Activated naive CD4-positive, alpha-beta T cell treated with anti-CD3 and anti-CD28 coated beads, Interleukin-2, amount 50 U/mL, for 24 hours (primary cell): Measurements from ENCODE around the gene EEIG2.

Experiments
- H3K27ac Mint-ChIP-seq: one replicate; pipeline ENCODE4 v1.8.0; 2021; ENCODE audit warnings: mild to moderate bottlenecking, mixed read lengths
- H3K27me3 Mint-ChIP-seq: one replicate; pipeline ENCODE4 v1.8.0; 2021; ENCODE audit warnings: mixed read lengths
- H3K36me3 Mint-ChIP-seq: one replicate; pipeline ENCODE4 v1.8.0; 2021; ENCODE audit warnings: mixed read lengths
- H3K4me1 Mint-ChIP-seq: one replicate; pipeline ENCODE4 v1.8.0; 2021; ENCODE audit warnings: mixed read lengths
- H3K4me3 Mint-ChIP-seq: one replicate; pipeline ENCODE4 v1.8.0; 2021; ENCODE audit warnings: mild to moderate bottlenecking, mixed read lengths
- H3K9me3 Mint-ChIP-seq: one replicate; pipeline ENCODE4 v1.8.0; 2021; ENCODE audit warnings: mixed read lengths

Gene EEIG2

DNA sequence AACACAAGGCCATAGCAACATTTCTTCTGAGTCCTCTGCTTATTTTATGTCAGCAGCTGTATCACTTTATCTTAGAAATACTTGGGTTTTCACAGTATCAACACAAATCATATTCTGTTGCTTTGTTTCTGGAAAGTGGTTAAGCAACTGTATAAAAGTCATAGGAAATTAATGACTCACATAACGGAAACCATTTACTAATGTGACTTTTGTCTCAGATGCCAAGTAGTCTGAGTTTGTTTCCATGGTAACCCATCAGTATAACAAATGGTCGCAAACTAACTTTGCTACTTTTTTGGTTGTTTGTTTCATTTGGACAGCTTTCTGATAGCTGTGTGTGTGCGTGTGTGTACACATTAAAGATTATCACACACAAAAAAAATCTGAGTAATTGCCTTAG, 31.1 kb downstream of the EEIG2 start:
- Mint-ChIP-seq H3K4me1 (peaks cover 66% of the 10 kb centered on the region), H3K27me3 (no peaks in the 10 kb centered on the region), H3K4me3 (no peak overlapping the region), H3K9me3 (no peaks in the 10 kb centered on the region), H3K36me3 (peaks cover 9% of the 10 kb centered on the region), H3K27ac (peak overlapping the region; percentile 44)

DNA sequence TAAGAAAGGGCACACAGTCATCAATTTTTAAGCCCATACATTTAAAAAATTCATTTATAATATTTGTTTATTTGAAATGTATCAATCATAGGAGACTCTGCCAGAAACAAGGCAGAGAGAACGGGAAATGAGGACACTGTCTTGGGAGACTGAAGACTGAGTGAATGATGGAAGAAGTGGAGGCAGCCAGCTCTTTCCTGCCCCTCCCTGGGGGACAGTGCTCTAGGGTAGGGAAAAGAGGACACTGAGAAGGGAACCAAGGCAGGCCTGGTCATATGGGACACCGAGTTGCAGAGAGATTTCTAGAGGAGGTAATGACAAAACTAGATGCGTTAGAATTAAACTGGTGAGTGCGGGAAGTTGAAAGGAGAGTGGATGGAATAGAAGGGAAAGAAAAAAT, 31.6 kb downstream of the EEIG2 start:
- Mint-ChIP-seq H3K27me3 (no peaks in the 10 kb centered on the region), H3K4me1 (peaks cover 61% of the 10 kb centered on the region), H3K27ac (peak overlapping the region; percentile 56), H3K4me3 (peak overlapping the region; percentile 0), H3K9me3 (no peaks in the 10 kb centered on the region), H3K36me3 (peaks cover 9% of the 10 kb centered on the region)

GRCh38 chr1:108592030-108592759, 32.3 kb downstream of the EEIG2 start:
- H3K27me3 Mint-ChIP-seq = no peaks in the 10 kb centered on the region
- peaks cover 9% of the 10 kb centered on the region for H3K36me3 Mint-ChIP-seq
- no peak overlapping the region for H3K4me3 Mint-ChIP-seq
- H3K4me1 Mint-ChIP-seq = peaks cover 54% of the 10 kb centered on the region
- no peak overlapping the region for H3K27ac Mint-ChIP-seq
- no peaks in the 10 kb centered on the region for H3K9me3 Mint-ChIP-seq

DNA sequence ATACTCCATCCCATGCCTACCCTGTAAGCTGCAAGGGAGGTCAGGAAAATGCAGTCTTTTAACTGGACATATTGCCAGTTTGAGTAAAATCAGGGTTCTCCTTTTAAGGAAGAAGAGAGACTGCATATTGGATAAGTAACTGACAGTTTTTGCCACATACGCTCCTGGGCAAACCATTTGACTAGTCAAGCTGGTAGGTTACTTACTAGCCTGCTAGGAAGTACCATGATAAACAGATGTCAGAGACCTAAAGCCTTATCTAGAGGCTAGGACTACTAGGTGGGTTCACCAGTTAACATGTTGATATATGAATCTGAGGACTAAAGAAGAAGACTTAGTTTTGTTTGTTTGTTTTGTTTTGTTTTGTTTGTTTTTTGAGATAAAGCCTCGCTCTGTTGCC, 33.5 kb downstream of the EEIG2 start:
- Mint-ChIP-seq H3K4me1 (peaks cover 41% of the 10 kb centered on the region), H3K27me3 (no peaks in the 10 kb centered on the region), H3K9me3 (no peaks in the 10 kb centered on the region), H3K36me3 (peaks cover 6% of the 10 kb centered on the region), H3K27ac (no peak overlapping the region), H3K4me3 (no peak overlapping the region)

- H3K4me1 Mint-ChIP-seq = peaks cover 24% of the 10 kb centered on the region
- no peaks in the 10 kb centered on the region for H3K27me3 Mint-ChIP-seq
- H3K4me3 Mint-ChIP-seq = no peak overlapping the region
- H3K36me3 Mint-ChIP-seq = peaks cover 4% of the 10 kb centered on the region
- no peaks in the 10 kb centered on the region for H3K9me3 Mint-ChIP-seq
- H3K27ac Mint-ChIP-seq = peak overlapping the region; percentile 77
Measured at GRCh38 chr1:108595507-108595906, 35.6 kb downstream of the EEIG2 start.

- H3K9me3 Mint-ChIP-seq = no peaks in the 10 kb centered on the region
- peaks cover 10% of the 10 kb centered on the region for H3K4me1 Mint-ChIP-seq
- H3K4me3 Mint-ChIP-seq = no peak overlapping the region
- H3K27ac Mint-ChIP-seq = no peak overlapping the region
- no peaks in the 10 kb centered on the region for H3K27me3 Mint-ChIP-seq
- H3K36me3 Mint-ChIP-seq = peaks cover 2% of the 10 kb centered on the region
Measured at GRCh38 chr1:108597041-108597440, 37.1 kb downstream of the EEIG2 start.

DNA sequence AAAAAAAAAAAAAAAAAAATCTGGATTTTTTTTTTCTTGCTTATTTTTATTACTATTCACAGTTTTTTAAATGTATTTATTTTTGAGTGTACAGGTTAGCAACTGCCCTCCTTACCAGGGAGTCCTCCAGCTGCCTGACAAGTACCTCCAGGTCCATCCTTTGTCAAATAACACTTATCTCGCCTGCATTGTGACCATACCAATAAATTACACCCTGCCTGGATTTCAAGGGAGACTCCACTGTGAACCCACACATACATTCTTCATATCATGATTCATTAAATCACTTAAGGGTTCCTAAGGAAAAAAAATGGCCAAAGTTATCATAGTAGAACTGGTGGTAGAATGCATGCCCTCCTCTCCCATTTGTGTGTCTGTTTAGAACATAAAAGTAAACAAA, 38.4 kb downstream of the EEIG2 start:
- Mint-ChIP-seq H3K36me3 (peaks cover 2% of the 10 kb centered on the region), H3K9me3 (no peaks in the 10 kb centered on the region), H3K27ac (no peak overlapping the region), H3K4me1 (peaks cover 5% of the 10 kb centered on the region), H3K27me3 (no peaks in the 10 kb centered on the region), H3K4me3 (no peak overlapping the region)

DNA sequence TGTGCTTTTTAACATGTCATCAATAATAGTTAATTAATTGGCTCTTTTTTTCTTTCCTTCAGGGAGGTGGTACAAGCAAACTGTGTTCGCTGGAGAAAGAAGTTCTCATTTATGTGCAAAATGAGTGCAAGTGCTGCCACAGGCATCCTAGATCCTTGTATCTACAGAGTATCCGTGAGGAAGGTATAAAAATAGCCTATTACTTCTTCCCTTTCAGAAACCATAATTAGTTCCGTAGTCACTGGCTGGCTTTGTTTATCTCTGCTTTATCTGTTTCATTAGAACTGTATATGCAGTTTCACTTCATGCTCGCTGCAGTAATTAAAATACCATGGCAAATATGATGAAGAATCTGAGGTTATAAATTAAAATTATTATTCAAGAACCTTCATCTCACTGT, 40.6 kb downstream of the EEIG2 start:
- Mint-ChIP-seq H3K27ac (no peak overlapping the region), H3K4me3 (no peak overlapping the region), H3K9me3 (no peaks in the 10 kb centered on the region), H3K4me1 (peaks cover 5% of the 10 kb centered on the region), H3K36me3 (peaks cover 2% of the 10 kb centered on the region), H3K27me3 (no peaks in the 10 kb centered on the region)

DNA sequence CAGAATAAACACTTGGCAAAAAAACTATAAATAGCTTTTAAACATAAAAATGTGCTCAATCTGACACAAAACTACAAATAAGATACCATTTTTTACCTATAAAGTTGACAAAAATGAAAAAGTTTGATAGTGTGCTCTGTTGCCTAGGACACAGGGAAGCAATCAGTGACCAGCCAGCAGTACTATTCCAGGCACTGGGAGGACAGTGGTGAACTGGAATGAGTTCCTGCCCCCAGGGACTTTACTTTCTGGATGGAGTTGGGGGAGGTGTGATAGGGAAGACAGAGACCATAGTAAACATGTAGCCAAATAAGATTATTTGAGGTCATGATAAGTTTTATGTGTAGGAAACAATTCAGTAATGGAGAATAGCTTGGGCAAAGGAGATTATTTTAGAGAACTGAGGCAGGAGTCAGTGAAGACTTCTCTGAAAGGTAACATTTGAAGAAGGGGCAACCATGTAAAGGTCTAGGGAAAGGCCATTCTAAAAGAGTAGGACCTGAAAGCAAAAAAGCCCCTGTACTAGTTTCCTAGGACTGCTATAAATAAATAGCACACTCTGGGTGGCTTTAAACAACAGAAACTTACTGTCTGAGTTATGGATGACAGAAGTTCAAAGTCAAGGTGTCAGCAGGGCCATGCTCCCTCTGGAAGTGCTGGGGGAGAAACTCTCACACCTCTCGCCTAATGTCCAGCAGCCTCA, 42.0 kb downstream of the EEIG2 start:
- H3K4me3 Mint-ChIP-seq = no peak overlapping the region
- H3K4me1 Mint-ChIP-seq = no peaks in the 10 kb centered on the region
- no peak overlapping the region for H3K27ac Mint-ChIP-seq
- H3K9me3 Mint-ChIP-seq = no peaks in the 10 kb centered on the region
- H3K27me3 Mint-ChIP-seq = no peaks in the 10 kb centered on the region
- H3K36me3 Mint-ChIP-seq = no peaks in the 10 kb centered on the region

GRCh38 chr1:108605633-108606032, 45.7 kb downstream of the EEIG2 start:
- Mint-ChIP-seq H3K4me1 (no peaks in the 10 kb centered on the region), H3K27me3 (no peaks in the 10 kb centered on the region), H3K27ac (no peak overlapping the region), H3K9me3 (no peaks in the 10 kb centered on the region), H3K36me3 (peaks cover 6% of the 10 kb centered on the region), H3K4me3 (no peak overlapping the region)

DNA sequence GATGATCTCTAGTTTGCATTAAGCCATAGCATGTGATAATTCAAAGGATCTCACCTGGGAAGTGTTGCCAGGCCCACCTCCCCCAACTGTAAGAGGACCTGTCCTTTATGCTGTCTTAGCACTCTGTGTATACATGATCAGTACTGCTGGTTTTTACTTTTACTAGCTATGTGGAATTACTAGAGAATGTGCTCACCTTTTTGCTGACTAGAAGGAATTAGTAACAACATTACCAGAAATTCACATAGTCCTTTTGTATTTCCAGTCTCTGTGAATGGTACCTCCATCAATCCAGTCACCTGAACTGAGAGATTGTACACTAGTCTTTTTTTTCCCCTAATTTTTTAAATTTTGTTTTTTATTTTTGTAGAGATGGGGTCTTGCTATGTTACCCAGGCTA, 46.6 kb downstream of the EEIG2 start:
- H3K9me3 Mint-ChIP-seq = no peaks in the 10 kb centered on the region
- no peak overlapping the region for H3K27ac Mint-ChIP-seq
- peaks cover 6% of the 10 kb centered on the region for H3K36me3 Mint-ChIP-seq
- H3K4me3 Mint-ChIP-seq = no peak overlapping the region
- H3K27me3 Mint-ChIP-seq = no peaks in the 10 kb centered on the region
- H3K4me1 Mint-ChIP-seq = no peaks in the 10 kb centered on the region

- H3K4me3 Mint-ChIP-seq = no peak overlapping the region
- no peaks in the 10 kb centered on the region for H3K4me1 Mint-ChIP-seq
- no peaks in the 10 kb centered on the region for H3K9me3 Mint-ChIP-seq
- no peaks in the 10 kb centered on the region for H3K27me3 Mint-ChIP-seq
- H3K36me3 Mint-ChIP-seq = peaks cover 6% of the 10 kb centered on the region
- H3K27ac Mint-ChIP-seq = no peak overlapping the region
Measured at GRCh38 chr1:108609483-108610049, 49.7 kb downstream of the EEIG2 start.
